C4-2B (cell line): ENCODE results near the gene NRARP.

ENCODE experiments used
- ZFX ChIP-seq: fragments of 450-650 bp; IDR thresholded peaks from 2 replicates; pipeline ENCODE4 v1.6.1; 2017
- TF ChIP-seq, protein P1 (sequence below): fragments of 450-650 bp; conservative IDR thresholded peaks from 2 replicates; pipeline ENCODE4 v1.5.1; 2017; ENCODE audit warnings: mild to moderate bottlenecking

DNA sequence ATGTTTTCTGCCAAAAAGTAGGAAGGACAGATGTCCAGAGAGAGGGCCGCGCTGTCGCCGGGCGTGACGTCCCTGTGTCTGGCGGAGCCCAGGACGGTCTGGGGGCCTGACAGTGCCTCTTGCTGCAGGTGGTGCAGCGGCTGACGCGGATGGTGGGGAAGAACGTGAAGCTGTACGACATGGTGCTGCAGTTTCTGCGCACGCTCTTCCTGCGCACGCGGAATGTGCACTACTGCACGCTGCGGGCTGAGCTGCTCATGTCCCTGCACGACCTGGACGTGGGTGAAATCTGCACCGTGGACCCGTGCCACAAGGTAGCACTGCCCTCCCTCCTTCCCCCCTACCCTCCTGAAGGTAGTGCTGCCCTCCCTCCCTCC lies 39.2 kb downstream of the NRARP start:
- TF ChIP-seq, protein P1, sequence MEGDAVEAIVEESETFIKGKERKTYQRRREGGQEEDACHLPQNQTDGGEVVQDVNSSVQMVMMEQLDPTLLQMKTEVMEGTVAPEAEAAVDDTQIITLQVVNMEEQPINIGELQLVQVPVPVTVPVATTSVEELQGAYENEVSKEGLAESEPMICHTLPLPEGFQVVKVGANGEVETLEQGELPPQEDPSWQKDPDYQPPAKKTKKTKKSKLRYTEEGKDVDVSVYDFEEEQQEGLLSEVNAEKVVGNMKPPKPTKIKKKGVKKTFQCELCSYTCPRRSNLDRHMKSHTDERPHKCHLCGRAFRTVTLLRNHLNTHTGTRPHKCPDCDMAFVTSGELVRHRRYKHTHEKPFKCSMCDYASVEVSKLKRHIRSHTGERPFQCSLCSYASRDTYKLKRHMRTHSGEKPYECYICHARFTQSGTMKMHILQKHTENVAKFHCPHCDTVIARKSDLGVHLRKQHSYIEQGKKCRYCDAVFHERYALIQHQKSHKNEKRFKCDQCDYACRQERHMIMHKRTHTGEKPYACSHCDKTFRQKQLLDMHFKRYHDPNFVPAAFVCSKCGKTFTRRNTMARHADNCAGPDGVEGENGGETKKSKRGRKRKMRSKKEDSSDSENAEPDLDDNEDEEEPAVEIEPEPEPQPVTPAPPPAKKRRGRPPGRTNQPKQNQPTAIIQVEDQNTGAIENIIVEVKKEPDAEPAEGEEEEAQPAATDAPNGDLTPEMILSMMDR = no peak
- no peak for TF ChIP-seq ZFX
